Activated B cell treated with CpG ODN at 0.5 μM for 24 hours (primary cell): ENCODE measurements around the gene CACTIN. TPM values are rescaled to one million over a fixed set of nuclear protein-coding genes. Genes with fewer than 3 reads are reported as not detected.

ENCODE experiments used
- ATAC-seq: fragments of 200-7000 bp; cut with Tn5 transposase; one replicate; pipeline ENCODE4 v1.10.0; 2021; ENCODE audit warnings: low read depth, mild to moderate bottlenecking, moderate library complexity
- CTCF ChIA-PET: fragments of 350-600 bp; sonication (Branson Sonifier 250); formaldehyde crosslinking; loops from one replicate; lab custom pipeline; 2021; ENCODE audit warnings: antibody characterized with exemption; lab: Charles Lee
- POLR2A ChIA-PET: fragments of 350-600 bp; sonication (Branson Sonifier 250); formaldehyde crosslinking; loops from one replicate; lab custom pipeline; 2021; ENCODE audit warnings: antibody characterized with exemption; lab: Charles Lee
- DNase-seq: peaks from one replicate; pipeline ENCODE4 v3.0.0; 2022
- H3K27ac Mint-ChIP-seq: one replicate; pipeline ENCODE4 v1.8.0; 2020; ENCODE audit warnings: mixed read lengths
- H3K27me3 Mint-ChIP-seq: one replicate; pipeline ENCODE4 v1.8.0; 2021; ENCODE audit warnings: mixed read lengths
- H3K36me3 Mint-ChIP-seq: one replicate; pipeline ENCODE4 v1.8.0; 2021; ENCODE audit warnings: low read depth, mixed read lengths
- H3K4me1 Mint-ChIP-seq: one replicate; pipeline ENCODE4 v1.8.0; 2021; ENCODE audit warnings: mixed read lengths
- H3K4me3 Mint-ChIP-seq: one replicate; pipeline ENCODE4 v1.8.0; 2020; ENCODE audit warnings: mild to moderate bottlenecking, mixed read lengths
- H3K9me3 Mint-ChIP-seq: one replicate; pipeline ENCODE4 v1.8.0; 2020; ENCODE audit warnings: mixed read lengths
- intact Hi-C: fragments of 100-400 bp; cut with micrococcal nuclease; formaldehyde crosslinking; loops from one replicate; pipeline ENCODE4 v1.15.1; 2024
- total RNA-seq: library from RNA; stranded (reverse); gene quantifications from 2 replicates; pipeline ENCODE4 v1.2.3, GENCODE V29; 2022
- TF ChIP-seq, protein P1 (sequence below): fragments of 200-600 bp; IDR thresholded peaks from one replicate; pipeline ENCODE4 v1.8.0; 2022; ENCODE audit warnings: antibody characterized with exemption, mild to moderate bottlenecking

Gene CACTIN
- total RNA-seq, 1 donor from 2014 or later = 48.1 TPM

DNA sequence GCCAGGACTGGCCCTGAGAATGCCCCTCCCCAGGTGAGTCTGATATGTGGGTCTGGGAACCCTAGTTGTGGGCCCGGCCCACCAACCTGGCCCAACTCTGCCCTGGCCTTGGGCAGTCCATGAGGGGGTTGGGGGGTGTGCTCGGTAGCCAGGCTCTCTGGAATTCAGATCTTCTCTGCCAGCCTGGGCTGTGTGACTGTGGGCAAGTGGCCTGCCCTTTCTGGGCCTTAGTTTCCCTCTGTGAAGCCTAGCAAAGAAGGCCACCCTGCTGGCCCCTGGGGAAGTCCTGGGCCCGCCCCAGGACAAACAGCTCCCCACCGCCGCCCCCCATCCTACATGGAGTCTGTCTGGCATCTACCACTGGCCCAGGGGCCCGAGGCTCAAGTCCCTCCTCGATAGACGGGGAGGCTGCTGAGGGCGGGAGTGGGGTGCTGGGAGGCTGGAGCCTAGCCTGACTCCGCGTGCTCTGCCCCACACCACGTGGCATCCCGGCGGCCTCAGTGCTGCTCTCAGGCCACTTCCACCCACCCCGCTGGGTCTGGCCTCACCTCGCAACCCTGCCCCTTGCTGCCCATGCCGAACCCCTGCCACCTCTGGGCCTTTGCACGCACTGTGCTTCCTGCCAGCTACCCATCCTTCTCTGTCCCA lies 11.6 kb downstream of the CACTIN start:
- intact Hi-C loops = no loop called here
- Mint-ChIP-seq H3K27ac (no peak overlapping the region), H3K36me3 (peaks cover 39% of the 10 kb centered on the region), H3K9me3 (no peaks in the 10 kb centered on the region), H3K4me3 (no peak overlapping the region), H3K4me1 (peaks cover 14% of the 10 kb centered on the region), H3K27me3 (no peaks in the 10 kb centered on the region)
- ATAC-seq (no peak), DNase-seq (no peak)
- CTCF ChIA-PET = no interaction called here
- POLR2A ChIA-PET = interaction anchor here (0.6 kb wide), 1 partner anchor 73 kb away, joined by 10 read pairs; no protein-coding TSS in a partner anchor
- TF ChIP-seq, protein P1, sequence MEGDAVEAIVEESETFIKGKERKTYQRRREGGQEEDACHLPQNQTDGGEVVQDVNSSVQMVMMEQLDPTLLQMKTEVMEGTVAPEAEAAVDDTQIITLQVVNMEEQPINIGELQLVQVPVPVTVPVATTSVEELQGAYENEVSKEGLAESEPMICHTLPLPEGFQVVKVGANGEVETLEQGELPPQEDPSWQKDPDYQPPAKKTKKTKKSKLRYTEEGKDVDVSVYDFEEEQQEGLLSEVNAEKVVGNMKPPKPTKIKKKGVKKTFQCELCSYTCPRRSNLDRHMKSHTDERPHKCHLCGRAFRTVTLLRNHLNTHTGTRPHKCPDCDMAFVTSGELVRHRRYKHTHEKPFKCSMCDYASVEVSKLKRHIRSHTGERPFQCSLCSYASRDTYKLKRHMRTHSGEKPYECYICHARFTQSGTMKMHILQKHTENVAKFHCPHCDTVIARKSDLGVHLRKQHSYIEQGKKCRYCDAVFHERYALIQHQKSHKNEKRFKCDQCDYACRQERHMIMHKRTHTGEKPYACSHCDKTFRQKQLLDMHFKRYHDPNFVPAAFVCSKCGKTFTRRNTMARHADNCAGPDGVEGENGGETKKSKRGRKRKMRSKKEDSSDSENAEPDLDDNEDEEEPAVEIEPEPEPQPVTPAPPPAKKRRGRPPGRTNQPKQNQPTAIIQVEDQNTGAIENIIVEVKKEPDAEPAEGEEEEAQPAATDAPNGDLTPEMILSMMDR = no peak

- H3K4me1 Mint-ChIP-seq = peaks cover 14% of the 10 kb centered on the region
These were observed 12.6 kb downstream of the CACTIN start for GRCh38 chr19:3613818-3614661.

DNA sequence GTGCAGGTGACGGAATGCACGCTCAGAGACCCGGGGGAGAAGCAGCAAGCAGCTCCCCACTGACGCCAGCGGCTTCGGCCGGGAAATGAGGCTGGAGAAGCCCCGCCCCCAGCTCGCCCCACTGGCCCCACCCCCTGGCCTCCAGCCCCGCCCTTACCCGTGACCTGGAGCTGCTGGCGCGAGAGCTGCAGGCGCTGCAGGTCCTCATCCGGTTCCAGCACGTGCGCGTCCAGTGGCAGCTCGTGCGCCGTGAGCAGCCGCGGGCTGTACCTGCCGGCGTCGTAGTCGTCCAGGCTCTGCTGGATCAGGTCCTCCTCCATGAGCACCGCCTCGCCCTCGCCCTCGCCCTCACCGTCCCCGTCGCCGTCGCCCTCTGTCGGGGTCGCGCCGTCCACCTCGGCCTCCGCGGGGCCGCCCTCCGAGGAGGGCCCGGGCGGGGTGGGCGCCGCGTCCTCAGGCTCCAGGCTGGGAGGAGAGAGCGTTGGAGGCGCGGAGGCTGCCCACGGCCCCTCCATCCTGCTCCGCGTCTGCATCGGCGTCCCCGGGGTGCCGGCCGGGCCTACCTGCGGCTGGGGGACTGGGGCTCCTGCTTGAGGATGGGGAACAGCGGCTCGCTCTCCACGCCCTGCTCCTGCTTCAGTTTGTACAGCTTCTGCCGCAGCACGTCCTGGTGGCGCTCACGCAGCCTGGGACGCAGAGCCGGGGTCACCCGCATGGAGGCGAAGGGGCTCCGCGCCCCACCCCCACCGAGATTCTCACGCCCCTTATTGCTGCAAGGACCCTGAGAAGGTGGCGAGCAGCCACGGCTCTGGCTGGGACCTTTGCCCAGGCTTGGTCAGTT lies 13.5 kb downstream of the CACTIN start:
- TF ChIP-seq, protein P1 = no peak
- POLR2A ChIA-PET = no interaction called here
- H3K27ac Mint-ChIP-seq = no peak overlapping the region
- ATAC-seq (no peak), DNase-seq (no peak)
- peaks cover 35% of the 10 kb centered on the region for H3K36me3 Mint-ChIP-seq
- intact Hi-C loops = no loop called here
- H3K9me3 Mint-ChIP-seq = no peaks in the 10 kb centered on the region
- H3K4me1 Mint-ChIP-seq = peaks cover 14% of the 10 kb centered on the region
- no peak overlapping the region for H3K4me3 Mint-ChIP-seq
- CTCF ChIA-PET = no interaction called here
- H3K27me3 Mint-ChIP-seq = no peaks in the 10 kb centered on the region

More at GRCh38 chr19:3613818-3614661, 12.6 kb downstream of the CACTIN start:
- no peak for DNase-seq
- Mint-ChIP-seq H3K36me3 (peaks cover 38% of the 10 kb centered on the region), H3K27ac (no peak overlapping the region), H3K4me3 (no peak overlapping the region), H3K9me3 (no peaks in the 10 kb centered on the region), H3K27me3 (no peaks in the 10 kb centered on the region)
- ATAC-seq = no peak
- TF ChIP-seq, protein P1 = no peak
- intact Hi-C loops = no loop called here
- ChIA-PET CTCF (no interaction called here), POLR2A (no interaction called here)

DNA sequence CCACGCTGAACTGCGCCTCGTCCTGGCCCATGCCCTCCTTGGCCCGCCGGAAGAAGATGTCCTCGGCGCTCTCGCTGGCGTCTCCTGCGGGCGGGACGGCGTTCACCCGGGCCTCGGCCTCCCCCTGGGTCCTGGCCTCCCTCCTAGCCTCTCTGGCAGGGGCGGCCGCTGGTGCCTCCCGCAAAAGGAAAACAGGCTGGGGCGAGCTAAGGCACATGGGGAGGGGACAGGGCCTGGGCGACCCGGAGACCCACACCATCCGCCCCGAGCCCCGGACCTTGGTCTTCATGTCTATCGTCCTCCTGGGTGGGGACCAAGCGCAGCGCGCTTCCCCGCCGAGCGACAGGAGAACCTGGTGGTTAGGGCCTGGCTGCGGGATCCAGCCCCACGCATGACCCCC lies 14.3 kb downstream of the CACTIN start:
- ChIA-PET POLR2A (no interaction called here), CTCF (no interaction called here)
- H3K4me1 Mint-ChIP-seq = peaks cover 15% of the 10 kb centered on the region
- DNase-seq (no peak), ATAC-seq (no peak)
- TF ChIP-seq, protein P1 = no peak
- peaks cover 34% of the 10 kb centered on the region for H3K36me3 Mint-ChIP-seq
- H3K9me3 Mint-ChIP-seq = no peaks in the 10 kb centered on the region
- no peak overlapping the region for H3K27ac Mint-ChIP-seq
- H3K4me3 Mint-ChIP-seq = no peak overlapping the region
- intact Hi-C loops = no loop called here
- no peaks in the 10 kb centered on the region for H3K27me3 Mint-ChIP-seq
